ENCODE measurements around the gene CCDC60.

Gene CCDC60, protein sequence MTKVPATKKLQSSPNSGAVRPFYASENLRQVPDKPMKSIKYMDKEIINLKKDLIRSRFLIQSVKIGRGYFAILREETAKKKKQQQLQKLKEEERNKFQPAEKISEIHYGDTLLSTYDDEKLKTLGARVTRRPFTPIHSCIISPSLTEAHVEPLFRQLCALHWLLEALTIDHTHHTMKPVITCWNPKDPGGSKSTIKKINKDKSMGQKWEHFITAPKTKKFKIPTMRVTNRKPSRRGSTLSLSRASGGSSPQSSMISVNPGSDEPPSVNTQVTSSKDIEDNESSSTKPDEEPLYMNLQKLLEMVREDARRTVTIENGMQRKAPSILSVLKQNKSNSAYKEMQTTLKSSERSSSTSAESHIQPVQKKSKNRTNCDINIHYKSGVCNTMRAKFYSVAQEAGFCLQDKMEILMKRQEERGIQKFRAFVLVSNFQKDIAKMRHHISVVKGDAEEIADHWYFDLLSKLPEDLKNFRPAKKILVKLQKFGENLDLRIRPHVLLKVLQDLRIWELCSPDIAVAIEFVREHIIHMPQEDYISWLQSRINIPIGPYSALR

DNA sequence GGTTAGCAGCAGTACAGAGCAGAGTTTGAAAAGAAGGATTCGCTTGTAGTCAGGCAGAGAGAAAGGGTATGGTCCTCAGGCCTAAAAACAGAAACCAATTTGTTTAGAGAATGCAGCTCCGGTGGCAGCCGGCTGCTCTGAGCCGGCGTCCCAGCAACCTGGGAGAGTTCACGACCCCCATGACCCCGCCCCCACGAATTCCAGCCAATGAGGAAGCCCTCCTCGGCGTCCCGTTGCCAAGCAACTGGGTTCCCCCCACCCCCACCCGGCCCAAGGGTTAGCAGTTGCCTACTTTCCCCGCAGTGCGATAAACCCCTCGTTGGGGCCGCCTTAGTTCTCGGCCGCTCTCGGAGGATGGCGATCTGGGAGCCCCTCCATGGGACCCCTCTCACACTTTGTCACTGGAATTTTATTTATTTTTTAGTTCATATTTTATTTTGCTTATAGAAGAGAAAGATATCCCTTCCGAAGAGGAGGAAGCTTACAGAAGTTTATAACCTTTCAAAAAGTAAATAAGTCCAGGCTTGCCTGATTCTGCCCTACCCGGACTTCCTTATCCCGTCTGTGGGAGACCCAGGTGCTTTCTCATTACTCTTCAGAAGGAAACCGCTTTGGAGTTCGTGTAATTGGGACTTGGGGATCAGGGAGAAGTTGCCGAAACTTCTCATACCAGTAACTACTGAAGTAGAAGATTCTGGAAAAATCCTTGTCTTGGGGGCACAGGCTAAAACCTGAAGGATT, at the start of gene CCDC60:
Gene CCDC60 (plus strand): TSS at position 300 of the 741 bp plus-strand sequence. CDS start 448 bp downstream, outside the sequence.
- DNase-seq (ENCODE audit: low spot score): no peak

DNA sequence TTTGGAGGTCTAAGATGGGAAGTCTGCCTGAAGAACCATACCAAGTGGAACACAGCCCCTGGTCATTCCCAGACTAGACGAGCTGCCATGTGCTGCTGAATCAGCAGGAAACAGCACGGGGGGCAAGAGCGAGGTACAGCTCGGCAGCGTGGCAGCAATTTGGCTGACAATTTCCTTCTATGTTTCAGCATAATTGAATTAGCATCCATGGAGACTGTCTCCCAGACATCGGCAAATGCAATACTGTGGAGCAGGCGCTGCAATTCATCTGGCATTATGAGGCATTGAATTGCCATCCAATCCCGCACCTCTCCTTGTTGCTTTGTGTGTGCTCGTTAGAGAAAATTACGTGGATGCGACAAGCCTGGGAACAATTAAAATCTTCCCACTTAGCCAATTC, 46.0 kb upstream of the CCDC60 start:
- no peak for DNase-seq (ENCODE audit: low spot score)

DNA sequence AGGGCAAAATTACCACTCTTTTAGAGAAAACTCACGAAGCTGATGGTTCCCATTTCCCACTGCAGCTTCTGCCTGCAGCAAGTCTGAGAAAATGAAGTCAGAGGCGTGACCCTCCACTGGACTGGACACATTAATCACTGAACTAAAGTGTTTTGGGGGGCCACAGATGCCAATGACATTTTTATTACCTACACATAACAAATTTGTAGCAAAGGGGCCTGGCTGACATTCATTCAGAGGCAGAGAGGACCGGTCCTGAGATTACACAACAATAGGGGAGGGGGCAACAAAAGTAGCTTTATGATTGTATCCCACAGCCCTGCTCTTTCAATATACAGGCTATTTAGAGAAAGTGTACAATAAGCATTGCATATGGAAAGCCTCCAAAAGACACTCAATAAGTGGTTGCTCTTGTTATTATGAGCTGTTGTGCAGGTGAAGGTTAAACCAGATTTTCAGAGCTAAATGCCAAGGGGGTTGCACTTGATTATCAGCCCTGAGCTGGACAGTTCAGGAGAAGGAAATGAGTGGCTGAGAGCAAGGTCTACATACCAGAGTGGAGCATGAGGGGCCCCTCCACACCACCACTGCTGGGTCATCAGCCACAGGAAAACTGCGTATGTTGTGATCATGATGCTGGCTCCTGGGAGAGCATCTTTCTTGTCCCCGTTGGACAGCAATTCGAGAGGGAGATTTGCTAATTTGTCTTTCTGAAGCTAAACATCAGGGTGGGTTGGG, 41.5 kb upstream of the CCDC60 start:
- DNase-seq (ENCODE audit: low spot score): no peak

DNA sequence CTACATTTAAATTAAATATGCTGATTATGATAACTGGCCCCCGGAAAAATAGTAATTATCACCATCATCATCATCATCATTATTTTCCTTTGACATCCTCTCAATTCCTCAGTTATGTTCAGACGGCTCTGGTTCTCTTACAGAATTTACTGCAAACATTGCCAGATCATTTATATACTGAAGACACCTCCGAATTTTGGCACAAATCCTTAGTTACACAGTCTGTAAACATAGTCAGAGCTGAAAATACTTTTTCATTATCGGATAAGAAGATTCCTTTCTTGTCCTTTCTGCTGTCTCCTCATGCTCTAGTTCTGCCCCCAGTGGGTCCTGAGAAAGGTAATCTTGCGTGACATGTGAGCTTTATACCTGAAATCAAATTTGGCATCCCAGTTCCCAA, 40.3 kb upstream of the CCDC60 start:
- no peak for DNase-seq (ENCODE audit: low spot score)

DNA sequence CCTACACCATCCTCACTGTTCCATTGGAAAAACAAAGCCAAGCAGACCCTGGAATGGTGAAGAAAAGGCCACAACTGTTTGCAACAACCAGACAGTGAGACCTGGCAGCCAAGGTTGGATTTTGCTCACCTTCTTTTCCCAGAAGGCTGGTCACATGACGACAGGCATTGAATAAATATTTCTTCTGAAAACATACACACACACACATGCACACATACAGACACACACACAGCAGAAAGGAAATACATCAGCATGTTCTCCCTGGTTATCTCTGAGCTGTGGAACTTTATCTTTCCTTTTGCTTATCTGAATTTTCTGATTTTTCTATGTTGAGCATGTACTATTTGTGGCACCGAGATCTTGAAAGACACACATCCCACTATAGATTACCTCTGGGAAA, 38.0 kb upstream of the CCDC60 start:
- no peak for DNase-seq (ENCODE audit: low spot score)

DNA sequence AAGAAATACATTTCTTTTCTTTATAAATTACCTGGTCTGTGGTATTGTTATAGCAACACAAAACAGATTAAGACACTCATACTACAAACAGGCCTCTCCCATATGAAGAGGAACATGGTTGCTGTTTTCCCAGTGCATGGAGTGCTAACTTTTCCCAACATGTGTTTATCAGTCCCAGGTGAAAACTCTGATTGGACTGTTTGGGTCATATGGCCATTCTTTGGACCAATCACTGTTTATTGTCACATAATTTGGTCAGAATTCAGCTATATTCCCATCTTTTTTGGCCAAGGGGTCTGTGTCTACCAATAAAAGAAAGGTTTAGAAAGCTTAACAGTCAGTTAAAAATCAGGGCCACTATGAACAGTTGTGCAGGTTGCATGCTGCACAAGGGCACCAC, 35.4 kb upstream of the CCDC60 start:
- no peak for DNase-seq (ENCODE audit: low spot score)

DNA sequence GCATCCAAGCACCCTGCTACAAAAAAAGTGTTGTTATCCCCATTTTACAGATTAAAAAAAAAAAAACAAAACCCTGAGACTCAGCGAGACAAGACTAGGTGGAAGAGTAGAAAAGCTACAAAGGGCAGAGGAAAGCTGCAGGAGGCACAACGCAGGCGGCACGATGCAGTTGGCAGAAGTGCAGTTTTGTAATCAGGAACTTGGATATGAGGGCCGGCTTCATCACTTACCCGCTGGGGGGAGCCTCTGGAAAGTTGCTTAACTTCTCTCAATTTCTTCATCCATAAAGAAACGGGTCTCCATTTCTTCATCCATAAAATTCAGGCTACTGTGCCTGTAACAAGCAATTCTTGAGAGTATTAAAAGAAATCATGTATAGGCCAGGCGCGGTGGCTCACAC, 33.1 kb upstream of the CCDC60 start:
- no peak for DNase-seq (ENCODE audit: low spot score)

DNA sequence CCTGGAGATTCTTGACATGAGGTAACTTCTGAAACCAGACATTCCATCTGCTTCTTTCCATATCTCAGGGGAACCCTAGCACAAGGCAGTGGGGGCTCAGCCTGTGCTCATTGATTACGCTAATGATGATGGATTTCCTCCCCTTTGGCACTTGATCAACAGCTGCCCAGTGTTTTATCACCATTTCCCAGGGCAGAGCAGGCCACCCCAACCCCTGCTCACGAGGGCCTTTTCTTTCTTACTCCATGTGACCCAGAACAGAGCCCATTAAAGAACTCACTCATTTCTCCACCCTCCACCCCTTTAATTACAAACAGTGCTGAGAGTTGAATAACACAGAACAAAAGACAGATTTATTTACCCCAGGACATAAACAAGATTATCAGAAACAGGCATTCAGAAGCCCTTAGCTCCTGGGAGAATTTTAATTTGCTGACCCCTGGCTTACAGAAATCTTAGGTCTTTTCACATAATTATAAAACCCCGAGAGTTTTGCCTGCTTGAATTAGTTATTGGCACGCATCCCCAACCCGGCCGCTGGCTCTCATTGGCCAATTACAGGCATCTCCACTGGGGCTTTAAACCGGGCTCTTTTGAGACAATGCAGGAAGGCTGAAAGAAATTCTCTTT, 32.0 kb upstream of the CCDC60 start:
- no peak for DNase-seq (ENCODE audit: low spot score)

DNA sequence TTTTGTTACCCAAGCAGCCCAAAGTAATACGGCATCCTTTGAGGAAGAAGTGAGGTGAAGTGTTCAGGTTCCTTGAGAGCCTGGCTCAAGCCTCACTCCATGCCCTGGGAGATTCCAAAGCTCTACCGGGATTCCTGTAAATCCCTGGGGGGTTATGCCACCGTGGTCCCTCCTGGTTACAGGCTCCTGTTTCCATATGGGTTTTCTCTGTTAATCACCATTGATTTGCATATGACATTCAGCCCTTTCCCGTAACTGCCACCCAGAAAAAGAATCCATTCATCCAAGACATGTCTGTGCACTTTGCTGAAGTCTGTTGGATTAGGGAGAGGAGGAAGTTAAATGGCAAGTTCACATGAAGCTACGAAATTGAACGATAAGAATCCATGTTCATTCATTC, 27.9 kb upstream of the CCDC60 start:
- DNase-seq (ENCODE audit: low spot score): no peak

DNA sequence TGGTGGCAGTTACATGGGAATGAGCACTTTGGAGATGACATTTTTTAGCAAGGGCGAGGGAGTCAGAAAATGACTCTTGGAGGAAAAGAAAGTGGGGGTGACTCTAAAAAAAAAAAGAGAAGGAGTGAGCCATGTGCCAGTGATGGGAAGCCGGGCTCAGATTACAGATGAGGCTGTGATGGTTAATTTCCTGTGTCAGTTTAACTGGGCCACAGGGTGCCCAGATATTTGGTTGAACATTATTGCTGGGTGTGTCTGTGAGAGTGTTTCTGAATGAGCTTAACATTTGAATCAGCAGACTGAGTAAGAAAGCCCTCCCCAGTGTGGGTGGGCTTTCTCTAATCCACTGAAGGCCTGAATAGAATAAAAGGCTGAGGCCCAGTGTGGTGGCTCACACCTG, 26.8 kb upstream of the CCDC60 start:
- DNase-seq (ENCODE audit: low spot score): no peak

DNA sequence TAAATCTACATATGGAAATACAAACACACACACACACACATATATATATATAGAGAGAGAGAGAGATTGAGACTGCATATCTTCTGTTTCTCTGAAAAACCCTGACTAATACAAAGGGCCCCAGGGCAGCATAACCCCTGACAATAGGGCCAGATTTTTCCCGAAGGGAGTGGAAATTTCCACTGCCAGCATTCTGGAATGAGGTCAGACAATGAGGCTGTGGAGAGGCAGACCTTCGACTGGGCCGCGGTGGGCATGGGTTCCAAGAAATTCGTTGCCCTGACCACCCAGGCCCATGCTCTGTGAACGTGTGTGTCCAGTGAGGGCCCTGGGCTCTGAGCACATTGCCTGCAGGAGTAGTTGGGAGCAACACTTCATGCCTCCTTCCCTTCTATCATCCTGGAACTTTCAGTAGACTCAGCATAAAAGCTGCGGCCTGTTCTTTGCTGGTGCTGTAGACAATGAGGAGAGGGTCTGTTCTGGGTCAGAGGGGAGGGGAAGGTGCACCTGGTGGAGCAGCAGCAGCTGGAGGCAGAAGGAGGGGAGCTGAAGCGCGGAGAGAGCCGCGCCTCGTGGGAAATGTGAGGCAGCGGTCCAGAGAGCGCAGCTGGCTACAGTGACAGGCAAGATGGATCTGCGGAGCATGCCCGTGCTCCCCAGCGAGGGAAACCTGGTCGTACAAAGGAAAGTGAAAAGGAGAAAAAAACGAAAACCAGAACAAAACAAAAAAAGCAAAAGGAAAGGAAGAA, 25.6 kb upstream of the CCDC60 start:
- no peak for DNase-seq (ENCODE audit: low spot score)

DNA sequence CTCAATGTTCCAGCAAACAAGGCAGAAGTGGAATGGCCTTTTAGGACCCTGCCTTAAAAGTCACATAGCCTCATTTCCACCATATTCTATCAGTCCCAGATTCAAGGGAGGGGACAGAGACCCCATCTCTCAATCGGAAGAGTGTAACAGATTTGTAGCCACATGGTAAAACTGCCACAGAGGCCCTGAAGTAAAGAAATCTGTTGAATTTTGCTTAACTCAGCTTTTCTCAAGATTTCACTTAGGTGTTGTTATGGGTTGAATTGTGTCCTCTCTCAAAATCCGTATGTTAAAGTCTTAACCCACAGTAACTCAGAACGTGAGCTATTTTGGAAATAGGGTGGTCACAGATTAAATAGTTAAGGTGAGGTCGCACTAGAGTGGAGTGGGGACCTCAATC, 22.7 kb upstream of the CCDC60 start:
- DNase-seq (ENCODE audit: low spot score): no peak

DNA sequence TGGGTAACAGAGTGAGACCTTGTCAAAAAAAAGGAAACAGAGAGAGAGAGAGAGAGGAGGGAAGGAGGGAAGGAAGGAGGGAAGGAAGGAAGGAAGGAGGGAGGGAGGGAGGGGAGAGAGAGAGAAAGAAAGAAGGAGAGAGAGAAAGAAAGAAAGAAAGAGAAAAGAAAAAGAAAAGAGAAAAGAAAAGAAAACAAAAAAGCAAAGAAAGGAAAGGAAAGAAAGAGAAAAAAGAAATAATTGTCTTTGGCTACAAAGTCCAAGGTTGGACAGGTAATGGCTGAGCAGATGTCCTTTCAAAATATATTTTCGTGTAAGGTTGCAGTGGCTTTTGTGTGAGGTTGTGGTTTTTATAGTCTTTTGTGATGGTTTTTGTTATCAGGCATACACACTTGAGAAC, 21.6 kb upstream of the CCDC60 start:
- DNase-seq (ENCODE audit: low spot score): no peak

DNA sequence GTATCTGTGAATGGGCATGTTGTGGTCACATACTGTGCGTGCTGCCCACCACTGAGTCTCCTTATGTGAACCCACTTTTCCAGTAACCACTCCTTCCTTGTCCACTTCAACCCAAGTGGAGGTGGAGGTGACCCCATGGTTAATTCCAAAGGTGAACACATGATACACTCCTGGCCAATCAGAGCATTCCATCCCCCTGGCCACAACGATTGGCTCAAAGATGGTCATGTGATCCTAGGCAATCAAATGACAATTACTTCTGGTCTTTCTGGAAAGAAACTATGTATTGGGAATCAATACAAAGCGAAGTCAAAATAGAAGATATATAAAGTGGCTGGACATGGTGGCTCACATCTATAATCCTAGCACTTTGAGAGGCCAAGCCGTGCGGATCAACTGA, 20.2 kb upstream of the CCDC60 start:
- no peak for DNase-seq (ENCODE audit: low spot score)

DNA sequence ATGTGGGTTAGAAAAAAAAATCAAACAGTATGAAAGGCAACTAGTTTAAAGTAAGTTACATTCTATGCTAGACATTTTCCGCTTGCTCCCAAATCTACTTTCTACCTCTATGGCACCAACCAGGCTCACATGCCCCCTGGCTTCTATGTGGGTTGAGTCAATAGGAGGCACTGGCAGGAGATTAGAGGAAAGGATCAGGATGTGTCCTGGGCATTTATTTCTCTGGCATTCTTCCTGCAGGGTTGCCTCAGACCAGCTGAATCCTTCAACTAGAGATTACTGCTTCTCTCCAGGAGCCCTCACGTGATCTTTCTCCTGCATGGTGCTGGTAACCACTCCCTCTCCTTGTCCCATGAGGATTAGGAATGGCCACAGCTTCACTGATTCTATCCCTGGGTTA, 14.9 kb upstream of the CCDC60 start:
- DNase-seq (ENCODE audit: low spot score): no peak

DNA sequence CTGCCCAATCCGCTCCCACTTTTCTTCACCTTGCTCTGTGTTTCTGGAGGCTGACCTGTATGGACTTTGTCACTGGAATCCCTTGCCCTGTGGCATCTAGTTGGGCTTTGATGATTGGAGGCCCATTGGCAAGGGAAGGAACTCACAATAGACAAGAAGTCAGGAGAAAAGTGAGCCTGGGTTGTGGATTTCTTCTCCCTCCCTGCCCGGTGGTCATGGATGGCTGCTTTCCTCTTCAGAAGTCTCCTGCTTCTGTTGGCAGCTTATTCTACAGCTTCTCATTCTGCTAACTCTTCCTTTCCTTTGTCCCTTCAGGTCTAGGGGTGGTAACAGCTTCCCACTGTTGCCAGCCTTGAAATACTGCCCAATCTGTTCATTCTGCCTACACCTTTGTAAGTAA, 13.9 kb upstream of the CCDC60 start:
- no peak for DNase-seq (ENCODE audit: low spot score)

DNA sequence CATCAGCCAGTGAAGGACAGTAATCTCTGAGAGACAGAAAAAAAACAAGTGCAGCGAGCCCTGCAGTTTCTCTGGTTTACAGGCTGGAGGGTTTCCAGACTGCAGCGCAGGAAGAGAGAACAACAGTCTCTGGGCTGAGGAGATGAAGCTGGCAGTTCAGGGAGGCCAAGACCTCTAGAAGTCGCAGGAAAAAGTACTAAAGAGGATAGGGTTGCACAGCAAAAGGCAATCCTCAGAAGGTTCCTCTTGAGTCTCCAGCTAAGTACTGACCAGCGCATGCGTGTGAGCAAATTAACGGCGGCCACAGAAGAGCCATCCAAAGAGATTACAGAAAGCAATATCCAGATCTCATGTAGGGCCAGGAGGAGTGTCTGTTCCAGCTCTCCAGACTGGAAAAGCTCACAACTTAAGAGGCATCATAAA, 12.2 kb upstream of the CCDC60 start:
- no peak for DNase-seq (ENCODE audit: low spot score)

DNA sequence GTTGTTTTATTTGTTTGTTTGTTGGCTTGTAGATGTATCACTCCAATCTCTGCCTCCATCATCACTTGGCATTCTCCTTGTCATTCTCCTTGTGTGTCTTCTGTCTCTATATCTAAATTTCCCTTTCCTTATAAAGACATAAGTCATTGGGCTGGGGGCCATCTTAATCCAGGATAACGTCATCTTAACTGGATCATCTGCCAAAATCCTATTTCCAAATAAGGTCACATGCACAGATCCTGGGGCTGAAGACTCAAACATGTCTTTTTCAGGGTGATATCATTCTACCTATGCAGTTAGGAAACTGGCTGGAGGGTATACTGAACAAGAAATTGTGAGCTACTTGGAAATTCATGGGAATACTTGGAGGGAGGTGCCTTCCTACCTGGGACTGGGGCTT, 8.7 kb upstream of the CCDC60 start:
- no peak for DNase-seq (ENCODE audit: low spot score)

DNA sequence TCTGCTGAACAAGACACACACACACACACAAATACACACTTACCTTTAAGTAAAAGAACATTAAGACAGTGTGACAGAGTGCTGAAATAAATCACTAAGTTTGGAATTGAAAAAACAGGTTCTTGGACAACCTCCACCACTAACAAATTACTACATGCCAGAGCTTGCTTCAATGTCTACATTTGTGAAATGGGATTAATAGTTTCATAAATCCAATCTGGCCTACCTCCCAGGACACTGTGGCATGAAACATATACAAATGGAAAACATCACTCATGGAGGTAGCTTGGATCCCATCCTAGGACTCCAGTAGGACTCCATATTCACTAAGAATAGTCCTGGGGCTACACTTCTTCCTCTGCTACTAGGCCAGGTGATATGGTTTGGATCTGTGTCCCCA, 8.2 kb upstream of the CCDC60 start:
- no peak for DNase-seq (ENCODE audit: low spot score)

DNA sequence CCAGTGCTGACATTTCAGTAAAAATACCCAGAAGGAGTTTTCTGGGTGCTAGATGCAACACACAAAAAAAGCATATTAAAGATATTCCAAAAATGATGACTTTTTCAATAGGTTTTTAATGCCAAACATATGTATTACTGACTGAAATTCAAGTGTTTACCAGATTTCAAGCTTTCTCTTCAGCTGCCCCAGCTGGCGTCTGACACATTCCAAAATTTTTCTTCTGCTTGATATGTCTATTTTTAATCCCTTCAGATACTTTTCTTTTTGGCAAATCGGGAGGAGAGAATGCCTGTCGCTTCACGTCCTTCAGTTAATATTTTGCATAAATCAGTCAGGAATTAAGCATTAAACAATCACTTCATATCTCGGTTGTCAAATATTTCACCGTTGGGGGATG, 7.1 kb upstream of the CCDC60 start:
- DNase-seq (ENCODE audit: low spot score): no peak

DNA sequence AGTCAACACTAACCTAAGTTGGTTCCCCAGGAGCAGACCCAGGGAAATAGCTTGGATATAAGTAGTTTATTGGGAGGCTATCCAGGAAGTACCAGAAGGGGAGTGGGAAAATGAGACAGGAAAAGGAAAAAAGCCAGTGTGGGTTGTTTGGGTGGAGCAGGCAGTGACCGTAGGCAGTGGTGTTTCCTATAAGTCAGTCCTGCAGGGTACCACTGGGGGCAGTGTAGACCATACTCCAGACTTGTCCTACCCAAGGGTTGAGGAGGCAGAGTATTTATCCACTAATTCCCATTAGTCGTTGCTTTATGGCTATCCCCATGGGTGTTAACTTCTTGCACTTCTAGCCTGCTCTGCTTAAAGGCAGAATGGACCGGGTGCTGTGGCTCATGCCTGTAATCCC, 6.4 kb upstream of the CCDC60 start:
- DNase-seq (ENCODE audit: low spot score): no peak
